Fibroblast of the aortic adventitia (primary cell): Measurements from ENCODE around the gene RHOU. TPM values are rescaled to one million over a fixed set of nuclear protein-coding genes. Genes with fewer than 3 reads are reported as not detected.

Experiments used
- DNase-seq: peaks from one replicate; pipeline ENCODE4 v3.0.0-alpha.2; 2010; ENCODE audit warnings: low read depth
- H3K4me3 ChIP-seq: 2 replicates; pipeline ENCODE4 v1.5.1; 2011; ENCODE audit warnings: low read depth, mild to moderate bottlenecking, control low read depth, low read length, moderate library complexity
- CTCF ChIP-seq: IDR thresholded peaks from 2 replicates; pipeline ENCODE4 v1.5.1; 2011; ENCODE audit warnings: mild to moderate bottlenecking, low read length, control low read depth, inconsistent platforms; ENCODE audit not compliant: insufficient read depth
- total RNA-seq: library from RNA; depleted of rRNA; stranded (reverse); fragments of >200 nt; gene quantifications from 2 replicates; pipeline ENCODE4 v1.2.3, GENCODE V29; 2012; ENCODE audit warnings: low replicate concordance

The RHOU gene
- total RNA-seq, 1 donor = 4.2 TPM

DNA sequence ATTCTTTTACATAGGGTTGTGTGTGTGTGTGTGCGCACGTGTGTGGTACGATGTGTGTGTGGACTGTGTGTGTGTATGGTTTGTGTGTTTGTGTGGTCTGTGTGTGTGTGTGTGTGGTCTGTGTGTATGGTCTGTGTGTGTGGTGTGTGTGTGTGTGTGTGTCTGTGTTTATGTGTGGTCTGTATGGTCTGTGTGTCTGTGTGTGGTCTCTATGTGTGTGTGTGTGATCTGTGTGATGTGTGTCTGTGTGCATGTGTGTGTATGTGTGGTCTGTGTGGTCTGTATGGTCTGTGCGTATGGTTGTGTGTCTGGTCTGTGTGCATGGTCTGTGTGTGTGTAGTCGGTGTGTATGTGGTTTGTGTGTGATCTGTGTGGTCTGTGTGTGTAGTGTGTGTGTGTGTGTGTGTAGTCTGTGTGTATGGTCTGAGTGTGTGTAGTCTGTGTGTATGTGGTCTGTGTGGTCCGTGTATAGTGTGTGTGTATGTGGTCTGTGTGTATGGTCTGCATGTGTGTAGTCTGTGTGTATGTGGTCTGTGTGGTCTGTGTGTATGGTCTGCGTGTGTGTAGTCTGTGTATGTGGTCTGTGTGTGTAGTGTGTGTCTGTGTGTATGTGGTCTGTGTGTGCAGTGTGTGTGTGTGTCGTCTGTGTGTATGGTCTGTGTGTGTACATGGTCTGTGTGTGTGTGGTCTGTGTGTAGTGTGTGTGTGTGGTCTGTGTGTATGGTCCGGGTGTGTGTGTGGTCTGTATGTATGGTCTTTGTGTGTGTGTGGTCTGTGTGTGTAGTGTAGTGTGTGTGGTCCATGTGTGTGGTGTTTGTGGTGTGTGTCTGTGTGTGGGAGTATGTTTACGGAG is 46.8 kb downstream of the RHOU start:
- no peak for DNase-seq
- H3K4me3 ChIP-seq = no peak overlapping the region
- TF ChIP-seq CTCF = no peak

DNA sequence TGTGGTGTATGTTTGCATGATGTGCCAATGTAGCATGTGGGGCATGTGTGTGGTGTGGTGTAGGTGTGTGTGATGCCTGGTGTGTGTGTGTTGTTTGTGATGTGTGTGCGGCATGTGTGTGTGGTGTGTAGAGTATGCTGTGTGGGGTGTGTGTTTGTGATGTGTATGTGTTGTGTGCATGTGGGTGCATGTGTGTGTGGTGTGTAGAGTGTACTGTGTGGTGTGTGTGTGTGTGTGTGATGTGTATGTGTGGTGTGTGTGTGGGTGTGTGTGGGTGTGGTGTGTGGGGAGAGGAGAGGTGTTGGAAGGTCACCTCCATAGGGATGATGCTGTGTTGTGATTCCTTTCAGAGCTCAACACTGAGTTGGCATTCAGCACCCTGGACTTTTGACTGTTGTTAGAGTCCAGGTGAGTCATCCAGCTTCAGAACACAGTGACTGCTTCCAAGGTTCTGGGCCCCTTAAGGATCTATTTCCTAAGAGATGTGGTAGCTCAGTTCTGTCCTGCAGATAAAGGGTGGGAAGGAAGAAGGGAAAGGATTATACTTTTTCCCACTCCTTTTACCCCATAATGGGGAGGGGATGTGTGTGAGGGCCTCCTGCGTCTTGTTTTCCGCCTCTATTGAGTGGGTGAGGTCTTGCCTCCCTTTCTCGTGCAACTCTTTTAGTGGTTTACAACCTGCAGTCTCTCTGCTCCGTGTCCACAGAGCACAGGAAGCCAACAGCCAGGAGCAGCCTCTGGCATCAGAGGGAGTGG is 47.6 kb downstream of the RHOU start:
- peak; percentile 43 for DNase-seq
- H3K4me3 ChIP-seq = no peak overlapping the region
- no peak for TF ChIP-seq CTCF

GRCh38 chr1:228783418-228784040 is 48.2 kb downstream of the RHOU start:
- no peak overlapping the region for H3K4me3 ChIP-seq
- DNase-seq = no peak
- TF ChIP-seq CTCF = no peak

DNA sequence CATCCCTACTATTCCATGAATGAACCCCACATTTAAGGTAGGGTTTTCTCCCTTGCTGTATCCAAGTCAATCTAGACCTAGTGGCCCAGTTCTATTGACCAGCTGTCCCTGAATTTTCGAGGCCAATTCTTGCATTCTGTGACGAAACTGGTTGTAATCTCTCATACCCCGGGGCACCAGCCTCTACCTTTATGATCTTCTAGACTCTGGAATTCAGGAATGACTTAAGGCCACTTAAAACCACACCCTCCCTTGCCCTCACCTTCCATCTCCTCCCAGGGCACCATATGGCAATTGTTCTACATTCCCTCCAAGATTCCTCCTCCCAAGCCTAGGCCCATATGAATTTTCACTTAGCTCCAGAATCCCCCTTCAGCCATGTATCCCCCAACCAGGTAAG is 48.9 kb downstream of the RHOU start:
- no peak for DNase-seq
- TF ChIP-seq CTCF = no peak
- no peak overlapping the region for H3K4me3 ChIP-seq

GRCh38 chr1:228785366-228786330 is 50.4 kb downstream of the RHOU start:
- TF ChIP-seq CTCF = no peak
- no peak overlapping the region for H3K4me3 ChIP-seq
- no peak for DNase-seq
